K562 (cell line): ENCODE results near the gene ADAM22. TPM values are rescaled to one million over a fixed set of nuclear protein-coding genes. Genes with fewer than 3 reads are reported as not detected.

Experiments used
- CBX8 ChIP-seq: fragments of 200-600 bp; sonication (generic); IDR thresholded peaks from 2 replicates; pipeline ENCODE4 v1.6.1; 2012; ENCODE audit warnings: borderline replicate concordance, mixed run types, low read depth, mild to moderate bottlenecking, moderate library complexity, mixed read lengths, low read length, control low read depth, inconsistent platforms; ENCODE audit not compliant: poor library complexity, severe bottlenecking; ENCODE audit errors: extremely low read depth
- REST ChIP-seq, 2 experiments: fragments of 450-650 bp; formaldehyde crosslinking in 1 of 2; IDR thresholded peaks; 2 replicates each; pipeline versions ENCODE4 v1.4.0 to v1.6.1; 2014 to 2020; ENCODE audit warnings: mild to moderate bottlenecking in 2 of 2, borderline replicate concordance in 1 of 2, low read depth in 1 of 2
- ZFP1 ChIP-seq: fragments of 450-650 bp; formaldehyde crosslinking; IDR thresholded peaks from 2 replicates; pipeline ENCODE4 v1.4.0; 2020; ENCODE audit warnings: mild to moderate bottlenecking, mixed read lengths
- ZNF551 ChIP-seq: fragments of 250-450 bp; sonication (Bioruptor Pico); IDR thresholded peaks from 2 replicates; pipeline ENCODE4 v1.5.0; 2021; ENCODE audit warnings: mild to moderate bottlenecking, moderate library complexity
- polyA plus RNA-seq, 8 experiments: library from polyadenylated mRNA; depleted of rRNA in 4 of 8; stranded (reverse) in 5 of 8; unstranded in 3 of 8; fragments of >200 nt; fragmentation: Nextera tagmentation in 2 of 8; fragmentation: Illumina TruSeq in 1 of 8; extraction: Ambion mirVana in 2 of 8; extraction: Trizol in 1 of 8; gene quantifications; 2 replicates each; pipeline versions ENCODE4 v1.2.1 to v1.2.3, GENCODE V29; 2011 to 2014; ENCODE audit warnings: inconsistent platforms in 1 of 8, missing spikeins in 1 of 8
- total RNA-seq, 7 experiments: library from RNA; depleted of rRNA in 6 of 7; stranded (reverse); fragments of >200 nt in 6 of 7; fragmentation: Illumina TruSeq in 2 of 7; extraction: Trizol in 2 of 7; gene quantifications; 2 replicates each; pipeline versions ENCODE4 v1.2.1 to v1.2.3, GENCODE V29; 2011 to 2021; ENCODE audit warnings: low replicate concordance in 1 of 7

The ADAM22 gene
- total and polyA plus RNA-seq, 9 of the 15 experiments (the other 6 are each of a cell fraction or from before 2014, with no cell fraction given), result 0.01 to 0.58 (median 0.18) TPM

GRCh38 chr7:88105231-88105630 lies 171.2 kb downstream of the ADAM22 start (continued):
- TF ChIP-seq REST (IDR thresholded peaks at IDR 0.05; ENCODE audit: borderline replicate concordance), result no peak
- TF ChIP-seq REST (CRISPR knock-in tag; IDR thresholded peaks at IDR 0.05; ENCODE audit: low read depth), result no peak
- TF ChIP-seq ZFP1 (CRISPR knock-in tag), result no peak
- TF ChIP-seq ZNF551 (CRISPR knock-in tag), result no peak
- TF ChIP-seq CBX8, result no peak
